Suppressor macrophage treated with lipopolysaccharide for 4 hours (primary cell): ENCODE results near the gene ZCCHC4.

ENCODE experiments used
- DNase-seq: peaks from one replicate; pipeline ENCODE4 v3.0.0-alpha.2; 2020

ZCCHC4 gene

GRCh38 chr4:25378437-25378743 is 65.8 kb downstream of the ZCCHC4 start:
- no peak for DNase-seq

- no peak for DNase-seq
Observed at GRCh38 chr4:25379591-25379990, 67.0 kb downstream of the ZCCHC4 start.

- no peak for DNase-seq
Observed at GRCh38 chr4:25383647-25384046, 71.1 kb downstream of the ZCCHC4 start.

- DNase-seq: no peak
Observed at GRCh38 chr4:25386926-25387325, 74.4 kb downstream of the ZCCHC4 start.

- DNase-seq: no peak
Observed at GRCh38 chr4:25397305-25397704, 84.7 kb downstream of the ZCCHC4 start.

- no peak for DNase-seq
Observed at GRCh38 chr4:25399510-25399909, 86.9 kb downstream of the ZCCHC4 start.

- DNase-seq: no peak
Observed at GRCh38 chr4:25401066-25401465, 88.5 kb downstream of the ZCCHC4 start.

GRCh38 chr4:25402521-25402920 is 89.9 kb downstream of the ZCCHC4 start:
- no peak for DNase-seq

- no peak for DNase-seq
Observed at GRCh38 chr4:25403699-25404098, 91.1 kb downstream of the ZCCHC4 start.

- no peak for DNase-seq
Observed at GRCh38 chr4:25405453-25405852, 92.9 kb downstream of the ZCCHC4 start.

GRCh38 chr4:25406081-25406692 is 93.6 kb downstream of the ZCCHC4 start:
- no peak for DNase-seq

- DNase-seq: no peak
Observed at GRCh38 chr4:25410820-25411529, 98.4 kb downstream of the ZCCHC4 start.

GRCh38 chr4:25413261-25413660 is 100.7 kb downstream of the ZCCHC4 start:
- no peak for DNase-seq

- no peak for DNase-seq
Observed at GRCh38 chr4:25417014-25417413, 104.4 kb downstream of the ZCCHC4 start.
